Measurements from ENCODE around the gene HHATL.

Gene HHATL

GRCh38 chr3:42661593-42662022, 41.0 kb downstream of the HHATL start:
- no peak for DNase-seq

GRCh38 chr3:42660898-42661297, 41.7 kb downstream of the HHATL start:
- no peak for DNase-seq

- no peak for DNase-seq
Measured at GRCh38 chr3:42660131-42660715, 42.4 kb downstream of the HHATL start.

GRCh38 chr3:42659451-42660130, 43.0 kb downstream of the HHATL start:
- no peak for DNase-seq

GRCh38 chr3:42658771-42659390, 43.7 kb downstream of the HHATL start:
- no peak for DNase-seq

GRCh38 chr3:42658091-42658770, 44.4 kb downstream of the HHATL start:
- DNase-seq = no peak

- no peak for DNase-seq
Measured at GRCh38 chr3:42657675-42658074, 44.9 kb downstream of the HHATL start.

GRCh38 chr3:42656680-42657610, 45.7 kb downstream of the HHATL start:
- DNase-seq = no peak

GRCh38 chr3:42655980-42656679, 46.5 kb downstream of the HHATL start:
- no peak for DNase-seq

- no peak for DNase-seq
Measured at GRCh38 chr3:42655331-42655888, 47.2 kb downstream of the HHATL start.

- no peak for DNase-seq
Measured at GRCh38 chr3:42654331-42655201, 48.0 kb downstream of the HHATL start.

GRCh38 chr3:42653560-42654330, 48.9 kb downstream of the HHATL start, which contains the start of gene ZBTB47:
TSS of gene ZBTB47 (plus strand) at chr3:42653697. CDS start at chr3:42658356, 4,659 bp downstream.
- DNase-seq = no peak

- DNase-seq = no peak
Measured at GRCh38 chr3:42653303-42653559, 49.4 kb downstream of the HHATL start.

- DNase-seq = no peak
Measured at GRCh38 chr3:42652611-42653302, 49.8 kb downstream of the HHATL start.

- DNase-seq = no peak
Measured at GRCh38 chr3:42652251-42652610, 50.4 kb downstream of the HHATL start.

GRCh38 chr3:42651248-42652091, 51.1 kb downstream of the HHATL start:
- no peak for DNase-seq

GRCh38 chr3:42649783-42650182, 52.8 kb downstream of the HHATL start:
- no peak for DNase-seq

GRCh38 chr3:42649006-42649405, 53.6 kb downstream of the HHATL start:
- DNase-seq = no peak
